Fibroblast of mammary gland (primary cell): ENCODE data around the gene NDST4.

ENCODE experiments used
- DNase-seq: peaks from one replicate; pipeline ENCODE4 v3.0.0-alpha.2; 2010; ENCODE audit warnings: low read depth
- H3K4me3 ChIP-seq: 2 replicates; pipeline ENCODE4 v1.5.1; 2011; ENCODE audit warnings: low read depth, mild to moderate bottlenecking, low read length, moderate library complexity; ENCODE audit not compliant: control insufficient read depth
- CTCF ChIP-seq: conservative IDR thresholded peaks from 2 replicates; pipeline ENCODE4 v1.5.1; 2011; ENCODE audit warnings: low read depth, low read length, inconsistent platforms; ENCODE audit not compliant: control insufficient read depth, insufficient read depth

NDST4 gene

GRCh38 chr4:114874321-114874720 lies 239.1 kb downstream of the NDST4 start:
- no peak for DNase-seq
- no peak for TF ChIP-seq CTCF
- no peak overlapping the region for H3K4me3 ChIP-seq

GRCh38 chr4:114870987-114871386 lies 242.4 kb downstream of the NDST4 start:
- no peak overlapping the region for H3K4me3 ChIP-seq
- TF ChIP-seq CTCF: no peak
- no peak for DNase-seq

DNA sequence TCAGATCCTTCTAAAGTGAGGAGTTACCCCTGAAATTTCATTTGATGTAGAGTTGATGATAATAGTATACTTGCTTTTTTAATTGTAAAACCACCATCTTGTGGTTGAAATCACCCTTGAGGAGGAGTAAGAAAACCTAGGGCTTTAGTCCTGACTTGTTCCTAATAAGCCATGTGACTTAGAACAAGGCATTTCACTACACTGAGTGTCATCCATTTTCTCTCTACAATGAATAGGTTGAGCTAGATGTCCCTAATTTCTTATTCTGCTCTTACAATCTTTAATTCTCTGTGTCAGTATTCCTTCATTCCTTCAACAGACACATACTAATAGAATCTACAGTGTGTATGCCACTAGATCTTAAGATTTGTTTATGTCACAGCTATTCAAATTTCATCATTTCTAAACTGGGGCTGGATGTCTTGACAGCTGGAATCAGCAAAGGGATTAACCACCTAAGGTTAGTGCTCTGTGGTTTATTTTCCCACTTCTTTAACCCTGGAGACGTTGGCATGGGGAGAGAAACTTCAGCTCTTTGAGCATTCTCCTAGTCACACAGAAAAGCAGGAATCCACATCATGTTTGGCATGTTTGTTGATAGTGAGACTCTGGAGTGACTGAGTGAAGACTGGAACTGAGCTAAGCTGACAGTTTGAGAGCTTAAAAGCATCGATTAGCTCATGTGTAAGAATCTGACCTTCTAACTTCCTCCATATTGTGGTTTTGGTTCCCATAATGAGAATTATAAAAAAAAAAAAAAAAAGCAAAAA lies 246.3 kb downstream of the NDST4 start:
- H3K4me3 ChIP-seq: no peak overlapping the region
- TF ChIP-seq CTCF: no peak
- no peak for DNase-seq

- no peak overlapping the region for H3K4me3 ChIP-seq
- no peak for DNase-seq
- no peak for TF ChIP-seq CTCF
These were observed 249.4 kb downstream of the NDST4 start for GRCh38 chr4:114864060-114864459.

GRCh38 chr4:114860786-114861185 lies 252.6 kb downstream of the NDST4 start:
- no peak for DNase-seq
- TF ChIP-seq CTCF: no peak
- H3K4me3 ChIP-seq: no peak overlapping the region

GRCh38 chr4:114857831-114858230 lies 255.6 kb downstream of the NDST4 start:
- no peak for DNase-seq
- TF ChIP-seq CTCF: no peak
- no peak overlapping the region for H3K4me3 ChIP-seq
